CD4-positive, alpha-beta T cell treated with Interferon gamma for 1 hour (primary cell): ENCODE data around the gene HTATSF1.

Source experiments
- DNase-seq: peaks from one replicate; pipeline ENCODE4 v3.0.0-alpha.2; 2020

HTATSF1 gene

DNA sequence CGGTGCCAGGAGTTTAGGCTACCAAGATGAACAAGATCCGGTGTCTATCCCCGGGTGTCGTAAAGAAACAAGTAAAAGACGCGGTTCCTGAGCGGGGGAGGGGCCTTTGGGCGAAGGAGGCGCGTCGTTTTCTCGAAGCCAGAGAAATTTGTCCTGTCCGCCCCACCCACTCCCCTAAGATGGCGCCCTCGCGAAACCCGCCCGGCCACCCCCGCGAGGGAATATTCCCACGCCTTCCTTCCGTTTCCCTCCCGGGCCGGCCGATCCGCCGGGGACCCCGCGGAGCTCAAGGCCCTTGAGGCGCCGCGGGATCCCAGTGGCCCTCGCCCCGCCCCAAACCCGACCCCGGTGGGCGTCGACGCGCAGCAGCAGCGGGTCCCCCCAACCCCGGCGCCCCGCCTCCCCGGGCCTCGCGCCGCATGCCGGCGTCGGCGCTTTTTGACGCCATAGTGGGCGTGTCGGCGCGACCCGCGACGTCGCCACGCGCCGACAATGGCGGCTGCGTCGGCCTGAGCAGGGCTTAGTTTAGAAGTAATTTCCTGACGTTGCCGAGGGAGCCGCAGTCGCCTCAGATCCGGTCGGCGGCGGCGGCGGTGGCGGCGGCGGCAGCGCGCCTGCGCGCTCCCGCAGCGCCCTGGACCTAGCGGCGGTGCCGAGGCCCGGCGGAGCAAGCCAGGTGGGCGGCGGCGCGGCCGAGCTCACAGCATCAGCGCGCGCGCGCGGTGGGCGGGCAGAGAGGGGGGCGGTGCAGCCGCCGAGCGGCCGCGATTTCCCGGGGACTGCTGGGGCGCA, 432 bp upstream of the HTATSF1 start:
- DNase-seq, result peak; percentile 90

- no peak for DNase-seq
These were observed 21.7 kb downstream of the HTATSF1 start for GRCh38 chrX:136519069-136519468.

DNA sequence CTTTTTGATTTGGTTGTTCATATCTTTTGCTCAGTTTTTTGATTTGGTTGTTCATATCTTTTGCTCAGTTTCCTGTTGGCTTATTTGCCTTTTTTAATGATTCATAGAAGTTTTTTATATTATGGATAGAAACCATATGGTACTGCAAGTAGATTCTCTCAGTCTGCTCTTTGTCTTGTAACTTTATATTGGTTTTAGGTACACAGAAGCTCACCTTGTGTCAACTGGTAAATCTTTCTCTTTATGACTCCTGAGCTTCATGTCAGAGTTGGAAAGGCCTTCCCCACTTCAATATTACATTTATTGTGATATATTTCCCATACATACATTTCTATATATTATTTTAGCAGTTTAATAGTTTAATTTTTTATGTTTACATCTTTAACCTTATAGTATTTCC, 26.4 kb downstream of the HTATSF1 start:
- DNase-seq, result no peak

DNA sequence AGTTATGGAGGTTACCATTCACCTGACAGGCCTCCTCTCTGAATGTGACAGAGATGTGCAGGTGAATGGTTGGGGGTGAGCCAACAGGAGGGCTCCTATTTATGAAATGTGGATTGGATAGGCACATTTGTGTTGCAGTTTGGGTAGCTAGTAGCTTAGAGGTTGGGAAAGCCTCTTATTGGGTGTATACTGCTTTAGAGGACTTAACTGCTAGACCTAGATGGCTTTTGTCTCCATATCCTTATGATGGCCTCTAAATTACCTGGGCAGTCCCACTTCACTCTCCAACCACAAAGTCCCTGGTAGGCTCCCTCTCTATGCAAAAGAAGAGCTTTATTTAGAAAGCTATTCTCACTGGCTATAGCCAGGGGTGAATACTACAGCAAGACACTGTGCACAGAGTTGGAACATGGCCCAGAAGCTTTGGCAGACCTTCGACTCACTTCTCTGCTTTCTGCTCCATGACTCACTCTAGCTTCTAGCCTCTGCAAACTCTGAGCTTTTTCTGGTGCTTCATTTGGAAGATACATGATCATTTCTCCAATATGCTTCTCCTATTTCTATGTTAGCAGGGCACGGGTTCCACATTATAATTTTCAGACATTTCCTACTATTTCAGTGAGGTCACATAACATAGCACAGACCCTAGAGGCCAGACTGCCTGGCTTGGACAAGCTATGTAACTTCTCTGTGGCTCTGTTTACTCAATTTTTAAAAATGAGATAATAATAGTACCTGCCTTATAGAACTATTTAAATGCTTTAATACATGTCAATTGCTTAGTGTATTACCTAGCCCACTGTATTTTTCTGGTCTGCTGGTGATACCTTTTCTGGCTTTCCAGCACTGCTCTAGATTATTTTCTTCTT, 28.6 kb downstream of the HTATSF1 start:
- DNase-seq, result no peak

GRCh38 chrX:136528645-136529315, 31.4 kb downstream of the HTATSF1 start:
- DNase-seq, result no peak

DNA sequence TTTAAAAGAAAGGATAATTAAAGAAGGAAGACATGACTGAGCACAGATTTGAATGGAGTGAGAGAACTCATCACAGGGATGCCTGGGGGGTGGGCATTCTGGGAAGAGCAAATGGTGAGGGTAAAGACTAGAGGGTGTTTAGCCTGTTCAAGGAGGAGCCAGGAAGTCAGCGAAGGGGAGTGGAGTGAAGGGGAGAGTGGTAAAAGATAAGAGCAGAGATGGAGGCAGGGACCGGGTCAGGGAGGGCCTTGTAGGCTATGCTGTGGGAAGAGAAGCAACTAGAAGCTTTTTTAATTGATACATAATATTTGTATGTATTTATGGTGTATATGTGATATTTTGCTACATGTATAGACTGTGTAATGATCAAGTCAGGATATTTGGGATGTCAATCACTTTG, 32.4 kb downstream of the HTATSF1 start:
- no peak for DNase-seq

GRCh38 chrX:136531951-136532350, 34.6 kb downstream of the HTATSF1 start, which contains the start of gene VGLL1:
TSS of gene VGLL1 (plus strand) at chrX:136532215. CDS start at chrX:136536021, 3,806 bp downstream.
- no peak for DNase-seq

GRCh38 chrX:136534131-136534530, 36.7 kb downstream of the HTATSF1 start:
- no peak for DNase-seq

DNA sequence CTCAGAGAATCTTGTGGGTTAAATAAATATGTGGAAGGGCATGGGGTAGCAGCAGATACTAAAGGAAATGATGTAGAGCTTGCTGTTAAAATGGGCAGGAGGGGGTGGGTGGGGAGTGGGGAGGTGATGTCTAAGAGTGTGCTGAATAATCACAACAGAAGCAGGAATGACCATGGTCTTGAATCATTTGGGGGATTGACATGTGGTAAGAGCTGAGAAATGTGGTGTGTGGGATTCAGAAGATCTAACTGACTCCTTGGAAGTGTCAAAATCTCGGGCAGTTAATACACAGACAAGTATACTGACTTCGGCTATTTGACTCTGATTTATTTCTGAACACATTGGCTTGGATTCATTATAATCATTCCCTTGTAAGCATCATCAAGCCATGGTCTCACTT, 41.4 kb downstream of the HTATSF1 start:
- no peak for DNase-seq

GRCh38 chrX:136540226-136540625, 42.8 kb downstream of the HTATSF1 start:
- no peak for DNase-seq

DNA sequence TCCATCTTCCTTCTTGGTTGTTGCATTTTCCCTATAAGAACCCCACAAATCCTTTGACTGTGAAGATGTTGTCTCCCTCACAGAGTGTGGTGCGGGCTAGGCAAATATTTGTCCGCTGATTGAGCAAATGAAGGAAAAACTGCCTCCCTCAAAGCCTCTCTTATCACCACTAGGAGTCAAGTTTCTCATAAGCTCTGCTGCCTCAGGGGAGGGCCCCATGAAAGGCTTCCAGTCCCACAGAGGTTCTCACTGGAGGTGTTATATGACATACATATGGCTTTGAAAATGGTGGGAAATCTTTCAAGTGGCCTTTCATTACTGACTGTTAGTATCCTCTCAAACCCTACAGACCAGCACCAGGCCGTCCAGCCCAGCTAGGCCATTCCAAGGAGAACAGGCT, 43.9 kb downstream of the HTATSF1 start:
- DNase-seq, result no peak

- DNase-seq, result no peak
These were observed 44.9 kb downstream of the HTATSF1 start for GRCh38 chrX:136542281-136542680.

DNA sequence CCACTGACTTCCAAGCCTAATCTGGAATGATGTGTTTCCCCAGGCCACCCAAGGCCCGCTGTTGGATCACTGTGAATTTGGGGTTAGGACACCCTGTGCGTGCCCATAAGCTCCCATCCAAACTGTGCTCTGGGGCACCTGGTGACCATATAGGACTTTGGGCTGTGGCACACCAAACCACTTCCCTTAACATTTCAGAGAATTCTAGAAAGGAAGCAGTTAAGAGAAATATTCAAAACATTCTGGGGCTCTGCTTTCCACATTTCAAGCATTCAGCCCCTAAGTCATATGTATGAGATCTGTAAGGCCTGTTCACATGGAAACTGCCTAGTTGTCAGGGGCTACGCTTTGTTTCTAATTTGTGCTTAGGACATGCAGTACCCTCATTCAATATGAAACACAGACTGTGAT, 49.0 kb downstream of the HTATSF1 start:
- no peak for DNase-seq

DNA sequence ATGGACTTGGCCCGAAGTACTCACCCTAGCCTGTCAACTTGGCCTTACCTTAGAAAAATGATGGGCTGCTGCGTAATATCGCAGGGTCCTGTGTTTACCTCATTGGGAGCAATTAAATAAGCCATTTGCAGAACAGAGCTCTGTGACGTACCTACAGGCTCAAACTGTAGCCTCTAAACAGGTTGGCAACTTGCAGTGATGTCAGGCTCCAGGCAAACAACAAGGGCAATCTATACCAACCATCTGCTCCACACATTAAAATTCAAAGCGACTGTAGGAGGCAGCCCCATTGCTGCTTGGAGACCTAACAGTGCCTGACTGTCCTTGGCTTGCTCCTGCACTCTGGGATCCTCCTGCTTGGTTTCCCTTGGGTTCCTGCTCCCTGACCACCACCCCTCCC, 51.8 kb downstream of the HTATSF1 start:
- no peak for DNase-seq

DNA sequence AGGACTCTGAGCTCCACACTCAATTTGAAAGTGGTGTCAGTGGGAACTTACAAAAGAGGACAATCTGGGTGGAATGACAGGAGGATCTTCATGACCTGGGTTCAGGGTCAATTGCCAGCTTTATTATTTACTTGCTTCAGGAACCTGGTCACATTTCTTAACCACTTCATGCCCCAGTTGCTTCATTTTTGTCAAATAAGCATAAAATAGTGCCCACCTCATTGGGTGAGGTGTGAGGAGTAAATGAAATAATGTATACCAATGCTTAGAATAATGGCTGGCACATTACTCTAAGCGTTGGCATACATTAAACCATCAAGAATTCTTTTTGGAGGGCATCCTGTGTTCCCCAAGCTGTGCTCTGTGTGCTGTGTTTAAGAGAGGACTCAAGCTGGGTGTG, 54.0 kb downstream of the HTATSF1 start:
- DNase-seq, result no peak

- DNase-seq, result no peak
These were observed 58.3 kb downstream of the HTATSF1 start for GRCh38 chrX:136555694-136556093.
